Measurements from ENCODE around the gene NAA38.
A peak's percentile ranks its signal among the peaks of the same experiment; 100 is the strongest.

DNA sequence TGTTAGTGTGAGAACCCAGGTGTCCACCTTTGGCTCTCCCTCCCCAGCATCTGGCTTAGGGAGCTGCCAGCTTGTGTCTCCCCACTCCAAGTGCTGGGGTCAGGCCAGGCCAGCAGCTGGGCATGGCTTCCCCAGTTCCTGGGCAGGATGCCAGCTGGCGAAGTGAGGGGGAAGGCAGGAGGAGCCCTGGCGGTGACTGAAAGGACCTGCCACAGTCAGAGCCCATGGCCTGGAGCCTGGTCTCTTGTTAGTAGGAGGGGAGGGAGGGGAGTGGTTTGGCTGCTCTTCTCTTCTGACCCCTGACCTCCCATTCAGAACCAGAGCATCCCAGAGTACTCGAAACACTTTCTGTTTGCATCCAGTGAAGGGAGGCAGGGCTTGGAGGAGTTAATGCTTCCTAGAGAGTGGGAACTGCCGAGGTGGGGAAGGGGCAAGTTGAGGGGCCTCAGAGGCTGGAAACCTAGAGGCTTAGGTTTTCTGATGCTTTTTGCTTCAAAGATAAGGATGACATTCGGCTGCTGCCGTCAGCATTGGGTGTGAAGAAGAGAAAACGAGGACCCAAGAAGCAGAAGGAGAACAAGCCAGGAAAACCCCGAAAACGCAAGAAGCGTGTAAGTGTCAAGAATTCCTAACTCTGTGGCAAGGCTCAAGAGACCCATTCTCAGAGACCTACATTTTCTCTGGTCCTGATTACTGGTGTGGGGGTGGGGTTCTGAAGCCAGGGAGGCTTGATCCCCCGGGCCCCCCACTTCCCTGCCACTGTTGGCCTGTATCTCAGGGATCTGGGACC, 32.0 kb upstream of the NAA38 start:
- TF ChIP-seq, protein P1, sequence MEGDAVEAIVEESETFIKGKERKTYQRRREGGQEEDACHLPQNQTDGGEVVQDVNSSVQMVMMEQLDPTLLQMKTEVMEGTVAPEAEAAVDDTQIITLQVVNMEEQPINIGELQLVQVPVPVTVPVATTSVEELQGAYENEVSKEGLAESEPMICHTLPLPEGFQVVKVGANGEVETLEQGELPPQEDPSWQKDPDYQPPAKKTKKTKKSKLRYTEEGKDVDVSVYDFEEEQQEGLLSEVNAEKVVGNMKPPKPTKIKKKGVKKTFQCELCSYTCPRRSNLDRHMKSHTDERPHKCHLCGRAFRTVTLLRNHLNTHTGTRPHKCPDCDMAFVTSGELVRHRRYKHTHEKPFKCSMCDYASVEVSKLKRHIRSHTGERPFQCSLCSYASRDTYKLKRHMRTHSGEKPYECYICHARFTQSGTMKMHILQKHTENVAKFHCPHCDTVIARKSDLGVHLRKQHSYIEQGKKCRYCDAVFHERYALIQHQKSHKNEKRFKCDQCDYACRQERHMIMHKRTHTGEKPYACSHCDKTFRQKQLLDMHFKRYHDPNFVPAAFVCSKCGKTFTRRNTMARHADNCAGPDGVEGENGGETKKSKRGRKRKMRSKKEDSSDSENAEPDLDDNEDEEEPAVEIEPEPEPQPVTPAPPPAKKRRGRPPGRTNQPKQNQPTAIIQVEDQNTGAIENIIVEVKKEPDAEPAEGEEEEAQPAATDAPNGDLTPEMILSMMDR (IDR thresholded peaks at IDR 0.05) = peak in 5 of 6 experiments; percentile 48 to 78 (median 59)
- no peak for TF ChIP-seq POLR2A (IDR thresholded peaks at IDR 0.05)

Data from esophagus squamous epithelium (tissue), 4 donors.